OCI-LY1 (cell line): Measurements from ENCODE around the gene SHC1.

Source experiments
- H2AFZ ChIP-seq: fragments of 200-600 bp; sonication (generic), shearing (Covaris generic); 2 replicates; pipeline ENCODE4 v1.6.0; 2014; ENCODE audit warnings: antibody characterized with exemption, mild to moderate bottlenecking, low read length
- H3F3A ChIP-seq: fragments of 200-600 bp; sonication (generic), shearing (Covaris generic); 2 replicates; pipeline ENCODE4 v1.6.0; 2014; ENCODE audit warnings: mild to moderate bottlenecking, antibody characterized with exemption, low read length, moderate library complexity; ENCODE audit not compliant: insufficient read depth
- H3K27ac ChIP-seq: fragments of 200-600 bp; sonication (generic); 2 replicates; pipeline ENCODE4 v1.5.1; 2014; ENCODE audit warnings: low read length, mixed run types, mild to moderate bottlenecking, low read depth; ENCODE audit not compliant: poor library complexity, severe bottlenecking
- H3K27me3 ChIP-seq: fragments of 200-600 bp; sonication (generic); 2 replicates; pipeline ENCODE4 v1.6.0; 2014; ENCODE audit warnings: antibody characterized with exemption, mild to moderate bottlenecking, low read length, moderate library complexity; ENCODE audit not compliant: insufficient read depth
- H3K36me3 ChIP-seq: fragments of 200-600 bp; sonication (generic); 2 replicates; pipeline ENCODE4 v1.6.1; 2014; ENCODE audit warnings: mild to moderate bottlenecking, antibody characterized with exemption, low read length, moderate library complexity, mixed read lengths; ENCODE audit not compliant: insufficient read depth
- H3K4me1 ChIP-seq: fragments of 200-600 bp; sonication (generic); 2 replicates; pipeline ENCODE4 v1.5.1; 2014; ENCODE audit warnings: mild to moderate bottlenecking, low read length, moderate library complexity; ENCODE audit not compliant: insufficient read depth, severe bottlenecking
- H3K4me2 ChIP-seq: fragments of 200-600 bp; sonication (generic), shearing (Covaris generic); 2 replicates; pipeline ENCODE4 v1.6.1; 2014; ENCODE audit warnings: low read length
- H3K4me3 ChIP-seq: fragments of 200-600 bp; sonication (generic); 2 replicates; pipeline ENCODE4 v1.5.1; 2014; ENCODE audit warnings: low read length, low read depth, mild to moderate bottlenecking, mixed read lengths; ENCODE audit not compliant: poor library complexity, severe bottlenecking
- H3K79me2 ChIP-seq: fragments of 200-600 bp; shearing (Covaris generic); 2 replicates; pipeline ENCODE4 v1.6.1; 2016; ENCODE audit warnings: mixed run types, low read length, mixed read lengths; ENCODE audit not compliant: insufficient read depth
- H3K9ac ChIP-seq: fragments of 200-600 bp; sonication (generic), shearing (Covaris generic); 2 replicates; pipeline ENCODE4 v1.6.1; 2014; ENCODE audit warnings: mild to moderate bottlenecking, low read length, mixed read lengths
- H3K9me2 ChIP-seq: fragments of 200-600 bp; sonication (generic), shearing (Covaris generic); 2 replicates; pipeline ENCODE4 v1.6.1; 2014; ENCODE audit warnings: low read depth, mild to moderate bottlenecking, low read length, mixed read lengths
- H3K9me3 ChIP-seq: fragments of 200-600 bp; shearing (Covaris generic); 2 replicates; pipeline ENCODE4 v1.6.1; 2014; ENCODE audit warnings: low read length, mixed read lengths
- H4K20me1 ChIP-seq: fragments of 200-600 bp; sonication (generic), shearing (Covaris generic); 2 replicates; pipeline ENCODE4 v1.6.0; 2016; ENCODE audit warnings: mild to moderate bottlenecking, low read length; ENCODE audit not compliant: insufficient read depth
- EZH2 ChIP-seq: fragments of 200-600 bp; sonication (generic), shearing (Covaris generic); IDR thresholded peaks from 2 replicates; pipeline ENCODE4 v1.8.0; 2017; ENCODE audit warnings: borderline replicate concordance, mixed run types, mild to moderate bottlenecking, antibody characterized with exemption, low read length, moderate library complexity, mixed read lengths
- TF ChIP-seq, protein P1 (sequence below): fragments of 200-600 bp; sonication (generic), shearing (Covaris generic); IDR thresholded peaks from 2 replicates; pipeline ENCODE4 v1.5.1; 2017; ENCODE audit warnings: mild to moderate bottlenecking, antibody characterized with exemption, low read length, moderate library complexity, mixed read lengths

SHC1 gene

DNA sequence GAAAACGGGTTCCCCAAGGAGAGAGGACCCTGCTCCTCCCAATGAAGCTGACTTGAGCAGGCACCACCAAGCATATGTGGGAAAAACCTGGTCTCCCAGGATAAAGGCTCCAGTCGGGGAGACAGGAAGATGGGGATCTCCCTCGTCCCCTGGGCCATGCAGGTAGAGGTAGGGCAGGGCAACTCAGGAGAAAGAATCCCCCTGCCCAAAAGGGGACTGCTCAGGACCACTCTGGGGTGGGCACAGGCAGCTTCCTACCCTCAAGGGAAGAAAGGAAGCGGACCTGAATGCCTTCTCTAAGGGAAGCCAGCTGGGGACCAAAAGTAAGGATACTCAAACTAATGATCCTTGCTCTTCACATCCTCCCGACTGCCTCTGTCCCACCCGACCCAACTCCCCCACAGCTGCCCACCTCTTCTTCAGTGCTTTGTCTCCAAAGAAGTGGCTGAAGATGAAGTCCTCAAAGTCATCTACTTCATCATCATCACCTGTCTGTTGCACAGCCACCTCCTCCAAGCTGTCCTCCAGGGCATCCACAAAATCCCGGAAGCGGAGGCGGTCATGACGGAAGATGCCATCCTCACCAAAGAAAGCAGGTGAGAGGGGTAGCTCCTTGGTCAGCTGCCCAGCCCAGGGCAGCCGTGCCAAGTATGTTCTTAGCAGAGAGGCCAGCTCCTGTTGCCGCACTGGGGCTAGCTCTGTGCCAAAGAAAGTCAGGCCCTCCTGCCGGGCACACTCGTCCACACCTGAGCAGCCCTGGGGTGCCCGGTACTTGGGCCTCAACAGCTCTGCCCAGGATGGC, 25.2 kb downstream of the SHC1 start:
- H3F3A ChIP-seq: no peaks in the 10 kb centered on the region
- no peaks in the 10 kb centered on the region for H3K27me3 ChIP-seq
- H3K9me3 ChIP-seq: no peaks in the 10 kb centered on the region
- no peak overlapping the region; the same call in 1 of the 2 replicates for H3K4me2 ChIP-seq
- H4K20me1 ChIP-seq: no peaks in the 10 kb centered on the region
- H3K9me2 ChIP-seq: no peaks in the 10 kb centered on the region
- no peak overlapping the region for H2AFZ ChIP-seq
- H3K36me3 ChIP-seq: peaks cover 4% of the 10 kb centered on the region; the same call in 1 of the 2 replicates
- H3K79me2 ChIP-seq: no peaks in the 10 kb centered on the region
- no peak overlapping the region; the same call in 1 of the 2 replicates for H3K9ac ChIP-seq
- TF ChIP-seq EZH2: no peak
- TF ChIP-seq, protein P1, sequence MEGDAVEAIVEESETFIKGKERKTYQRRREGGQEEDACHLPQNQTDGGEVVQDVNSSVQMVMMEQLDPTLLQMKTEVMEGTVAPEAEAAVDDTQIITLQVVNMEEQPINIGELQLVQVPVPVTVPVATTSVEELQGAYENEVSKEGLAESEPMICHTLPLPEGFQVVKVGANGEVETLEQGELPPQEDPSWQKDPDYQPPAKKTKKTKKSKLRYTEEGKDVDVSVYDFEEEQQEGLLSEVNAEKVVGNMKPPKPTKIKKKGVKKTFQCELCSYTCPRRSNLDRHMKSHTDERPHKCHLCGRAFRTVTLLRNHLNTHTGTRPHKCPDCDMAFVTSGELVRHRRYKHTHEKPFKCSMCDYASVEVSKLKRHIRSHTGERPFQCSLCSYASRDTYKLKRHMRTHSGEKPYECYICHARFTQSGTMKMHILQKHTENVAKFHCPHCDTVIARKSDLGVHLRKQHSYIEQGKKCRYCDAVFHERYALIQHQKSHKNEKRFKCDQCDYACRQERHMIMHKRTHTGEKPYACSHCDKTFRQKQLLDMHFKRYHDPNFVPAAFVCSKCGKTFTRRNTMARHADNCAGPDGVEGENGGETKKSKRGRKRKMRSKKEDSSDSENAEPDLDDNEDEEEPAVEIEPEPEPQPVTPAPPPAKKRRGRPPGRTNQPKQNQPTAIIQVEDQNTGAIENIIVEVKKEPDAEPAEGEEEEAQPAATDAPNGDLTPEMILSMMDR: no peak
- H3K4me3 ChIP-seq: no peak overlapping the region
- H3K4me1 ChIP-seq: peaks cover 51% of the 10 kb centered on the region
- H3K27ac ChIP-seq: peak overlapping the region; percentile 97

DNA sequence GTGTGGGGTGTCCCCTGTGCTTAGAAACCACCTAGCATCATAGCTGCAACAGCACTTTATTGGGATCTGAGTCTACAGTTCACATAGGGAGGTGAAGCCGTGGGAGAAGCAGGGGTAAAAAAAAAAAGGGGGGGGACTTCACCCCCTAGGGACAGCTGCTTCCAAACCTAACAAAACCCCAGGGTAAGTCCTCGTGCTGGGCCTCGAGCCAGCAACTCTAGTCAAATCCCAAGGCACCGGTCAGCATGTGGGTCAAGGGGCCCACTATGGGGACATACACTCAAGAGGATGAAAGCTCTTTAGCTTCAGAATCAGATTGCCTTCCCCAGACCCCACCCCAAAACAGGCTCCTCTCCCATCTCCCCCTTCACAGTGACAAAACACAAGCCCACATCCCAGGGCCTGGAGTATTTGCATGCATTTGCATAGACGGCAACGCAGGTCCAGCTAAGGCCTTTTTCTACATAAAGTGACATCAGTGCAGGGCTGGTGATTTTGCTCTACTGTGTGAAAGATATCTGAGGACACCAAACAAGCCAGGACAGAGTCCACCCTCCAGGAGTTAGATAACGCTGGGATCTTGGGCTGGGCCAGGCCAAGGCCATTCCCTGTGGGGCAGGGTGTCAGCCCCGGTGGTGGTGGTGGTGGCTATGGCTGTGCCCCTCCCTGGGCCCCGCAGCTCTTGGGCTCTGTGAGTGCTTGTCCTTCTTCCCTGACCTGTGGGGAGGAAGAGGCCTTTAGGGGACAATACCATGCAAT, 26.0 kb downstream of the SHC1 start:
- H3K4me1 ChIP-seq: peaks cover 57% of the 10 kb centered on the region
- no peaks in the 10 kb centered on the region for H3K9me3 ChIP-seq
- no peaks in the 10 kb centered on the region for H3K9me2 ChIP-seq
- H3F3A ChIP-seq: no peaks in the 10 kb centered on the region
- no peak overlapping the region for H2AFZ ChIP-seq
- H3K27me3 ChIP-seq: no peaks in the 10 kb centered on the region
- H3K27ac ChIP-seq: peak overlapping the region; percentile 97
- H3K4me2 ChIP-seq: peak overlapping the region; percentile 95; the same call in 1 of the 2 replicates
- H3K36me3 ChIP-seq: peaks cover 4% of the 10 kb centered on the region; the same call in 1 of the 2 replicates
- peak overlapping the region; percentile 92; the same call in 1 of the 2 replicates for H3K9ac ChIP-seq
- no peaks in the 10 kb centered on the region for H4K20me1 ChIP-seq
- TF ChIP-seq, protein P1: no peak
- TF ChIP-seq EZH2: no peak
- H3K79me2 ChIP-seq: no peaks in the 10 kb centered on the region
- H3K4me3 ChIP-seq: no peak overlapping the region

GRCh38 chr1:154943649-154944400, 26.7 kb downstream of the SHC1 start:
- Histone ChIP-seq H3F3A (no peaks in the 10 kb centered on the region), H3K4me1 (peaks cover 62% of the 10 kb centered on the region), H3K79me2 (no peaks in the 10 kb centered on the region), H3K4me3 (peak overlapping the region; percentile 65), H3K36me3 (peaks cover 4% of the 10 kb centered on the region; the same call in 1 of the 2 replicates), H4K20me1 (no peaks in the 10 kb centered on the region), H3K9ac (peak overlapping the region; percentile 92; the same call in 1 of the 2 replicates), H2AFZ (no peak overlapping the region), H3K9me3 (no peaks in the 10 kb centered on the region), H3K9me2 (no peaks in the 10 kb centered on the region), H3K4me2 (peak overlapping the region; percentile 95), H3K27me3 (no peaks in the 10 kb centered on the region), H3K27ac (peak overlapping the region; percentile 97)
- TF ChIP-seq, protein P1: peak; percentile 91
- TF ChIP-seq EZH2: no peak
